Measurements from ENCODE around the gene CUL4A. TPM values are rescaled to one million over a fixed set of nuclear protein-coding genes. Genes with fewer than 3 reads are reported as not detected.
A peak's percentile ranks its signal among the peaks of the same experiment; 100 is the strongest.

Gene CUL4A
- total RNA-seq, 3 donors from 2014 or later (not counting 1 experiment from before 2014, with no cell fraction given) = 56.3 to 97.8 (median 97.7) TPM

DNA sequence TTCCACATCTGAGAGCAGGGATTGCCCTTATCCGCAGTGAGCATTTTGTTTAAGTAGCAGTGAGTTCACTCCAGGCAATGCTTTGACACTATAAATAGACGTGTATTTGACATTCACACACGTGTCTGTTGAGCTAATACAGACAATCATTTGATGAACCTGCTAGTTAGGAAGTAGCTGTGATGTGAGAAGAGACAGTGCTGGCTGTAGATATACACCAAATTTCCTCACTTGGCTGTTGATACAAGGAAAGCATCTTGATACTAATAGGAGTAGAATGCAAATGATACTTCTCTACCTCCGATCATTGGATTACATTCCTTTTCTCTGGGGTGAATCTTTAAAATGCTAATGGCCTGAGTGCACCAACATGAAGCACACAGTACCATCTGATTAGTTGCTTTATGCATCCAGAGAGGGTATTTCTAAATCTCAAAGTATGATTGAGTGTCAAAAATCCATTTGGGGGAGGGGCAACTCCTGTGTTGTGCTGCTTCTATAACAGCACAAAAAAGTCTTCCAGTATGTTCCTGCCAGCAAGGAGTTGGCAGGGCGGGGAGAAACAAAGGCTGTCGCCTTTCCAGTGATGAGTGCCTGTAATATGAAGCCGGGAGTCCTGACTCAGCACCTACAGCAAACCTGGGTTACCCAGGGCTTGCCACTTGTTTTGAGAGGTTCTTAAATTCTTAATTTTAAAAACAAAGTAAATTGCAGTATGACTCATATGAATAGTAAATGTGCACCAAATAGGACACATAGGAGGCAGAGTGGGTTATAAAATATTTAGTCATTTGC lies 7.0 kb downstream of the CUL4A start:
- peaks cover 19% of the 10 kb centered on the region for H3K36me3 ChIP-seq (ENCODE audit: control insufficient read depth, insufficient read depth, low read length)
- no peaks in the 10 kb centered on the region for H3K27me3 ChIP-seq (ENCODE audit: control insufficient read depth, insufficient read depth, low read length)
- H3K4me3 ChIP-seq (ENCODE audit: low read length) = no peak overlapping the region
- no peak overlapping the region for H3K27ac ChIP-seq (ENCODE audit: low read length)
- intact Hi-C loops (cut with micrococcal nuclease) = no loop called here
- Mint-ChIP-seq H3K4me3 (no peak overlapping the region), H3K4me1 (peaks cover 9 to 30% of the 10 kb centered on the region in 2 donors), H3K27ac (no peak overlapping the region), H3K27me3 (ENCODE audit: low read depth in 2 of 2) (no peaks in the 10 kb centered on the region), H3K36me3 (no peaks in the 10 kb centered on the region), H3K9me3 (no peaks in the 10 kb centered on the region)
- peaks cover 28% of the 10 kb centered on the region for H3K4me1 ChIP-seq (ENCODE audit: control insufficient read depth, insufficient read depth, low read length)
- 77% methylated on average over 7 of the region's 7 CpGs for WGBS (ENCODE audit: insufficient coverage)
- no peak for TF ChIP-seq CTCF (IDR thresholded peaks at IDR 0.05)
- no peaks in the 10 kb centered on the region for H3K9me3 ChIP-seq (ENCODE audit: control insufficient read depth, insufficient read depth, low read length)
- DNase-seq (no peak), ATAC-seq (no peak)

- H3K4me3 ChIP-seq (ENCODE audit: low read length) = no peak overlapping the region
- H3K36me3 ChIP-seq (ENCODE audit: control insufficient read depth, insufficient read depth, low read length) = peaks cover 15% of the 10 kb centered on the region
- H3K9me3 ChIP-seq (ENCODE audit: control insufficient read depth, insufficient read depth, low read length) = no peaks in the 10 kb centered on the region
- 88% methylated on average over 2 of the region's 3 CpGs for WGBS (ENCODE audit: insufficient coverage)
- peaks cover 24% of the 10 kb centered on the region for H3K4me1 ChIP-seq (ENCODE audit: control insufficient read depth, insufficient read depth, low read length)
- intact Hi-C loops (cut with micrococcal nuclease) = no loop called here
- H3K27ac ChIP-seq (ENCODE audit: low read length) = no peak overlapping the region
- no peaks in the 10 kb centered on the region for H3K36me3 Mint-ChIP-seq
- H3K27me3 Mint-ChIP-seq (ENCODE audit: low read depth in 2 of 2) = no peaks in the 10 kb centered on the region
- H3K4me1 Mint-ChIP-seq = peaks cover 16 to 36% of the 10 kb centered on the region in 2 donors
- DNase-seq (no peak), ATAC-seq (no peak)
- H3K9me3 Mint-ChIP-seq = no peaks in the 10 kb centered on the region
- no peaks in the 10 kb centered on the region for H3K27me3 ChIP-seq (ENCODE audit: control insufficient read depth, insufficient read depth, low read length)
- peak overlapping the region in 1 of 2 donors; percentile 36 for H3K27ac Mint-ChIP-seq
- H3K4me3 Mint-ChIP-seq = no peak overlapping the region
- no peak for TF ChIP-seq CTCF (IDR thresholded peaks at IDR 0.05)
These were observed 9.2 kb downstream of the CUL4A start for GRCh38 chr13:113218586-113218985.

- Mint-ChIP-seq H3K4me1 (peaks cover 16 to 36% of the 10 kb centered on the region in 2 donors), H3K36me3 (no peaks in the 10 kb centered on the region), H3K27me3 (ENCODE audit: low read depth in 2 of 2) (no peaks in the 10 kb centered on the region), H3K9me3 (no peaks in the 10 kb centered on the region), H3K27ac (peak overlapping the region in 1 of 2 donors; percentile 36), H3K4me3 (no peak overlapping the region)
- no peak for ATAC-seq
- no peak overlapping the region for H3K27ac ChIP-seq (ENCODE audit: low read length)
- H3K9me3 ChIP-seq (ENCODE audit: control insufficient read depth, insufficient read depth, low read length) = no peaks in the 10 kb centered on the region
- peaks cover 23% of the 10 kb centered on the region for H3K4me1 ChIP-seq (ENCODE audit: control insufficient read depth, insufficient read depth, low read length)
- TF ChIP-seq CTCF (IDR thresholded peaks at IDR 0.05) = no peak
- H3K4me3 ChIP-seq (ENCODE audit: low read length) = no peak overlapping the region
- 91% methylated on average over 14 of the region's 14 CpGs for WGBS (ENCODE audit: insufficient coverage)
- DNase-seq = no peak
- intact Hi-C loops (cut with micrococcal nuclease) = no loop called here
- peaks cover 16% of the 10 kb centered on the region for H3K36me3 ChIP-seq (ENCODE audit: control insufficient read depth, insufficient read depth, low read length)
- no peaks in the 10 kb centered on the region for H3K27me3 ChIP-seq (ENCODE audit: control insufficient read depth, insufficient read depth, low read length)
These were observed 10.0 kb downstream of the CUL4A start for GRCh38 chr13:113219256-113219940.

Measured in natural killer cell (primary cell).